SU-DHL-6 (cell line): ENCODE data around the gene EPB41L1.

Experiments used
- H2AFZ ChIP-seq: fragments of 200-600 bp; sonication (generic); 2 replicates; pipeline ENCODE4 v1.6.1; 2014; ENCODE audit warnings: low read depth, mild to moderate bottlenecking, moderate library complexity, mixed read lengths, antibody characterized with exemption, low read length; ENCODE audit not compliant: severe bottlenecking
- H3F3A ChIP-seq: fragments of 200-600 bp; shearing (Covaris generic); 2 replicates; pipeline ENCODE4 v1.6.0; 2016; ENCODE audit warnings: antibody characterized with exemption, mild to moderate bottlenecking; ENCODE audit not compliant: insufficient read depth
- H3K27ac ChIP-seq: fragments of 200-600 bp; sonication (generic); 2 replicates; pipeline ENCODE4 v1.5.1; 2016; ENCODE audit warnings: low read depth, mild to moderate bottlenecking, low read length, moderate library complexity, mixed read lengths
- H3K27me3 ChIP-seq: fragments of 200-600 bp; sonication (generic), shearing (Covaris generic); 2 replicates; pipeline ENCODE4 v1.6.0; 2014; ENCODE audit warnings: mild to moderate bottlenecking, low read length
- H3K36me3 ChIP-seq: fragments of 200-600 bp; sonication (generic); 2 replicates; pipeline ENCODE4 v1.6.1; 2014; ENCODE audit warnings: mild to moderate bottlenecking, low read length, mixed read lengths
- H3K4me2 ChIP-seq: fragments of 300-600, 200-600 bp; shearing (Covaris generic), sonication (generic); 2 replicates; pipeline ENCODE4 v1.6.0; 2014; ENCODE audit warnings: low read length, low read depth, mild to moderate bottlenecking; ENCODE audit not compliant: poor library complexity, severe bottlenecking
- H3K4me3 ChIP-seq: fragments of 200-600 bp; sonication (generic); 2 replicates; pipeline ENCODE4 v1.5.1; 2014; ENCODE audit warnings: antibody characterized with exemption, low read length, mild to moderate bottlenecking, mixed read lengths; ENCODE audit not compliant: insufficient read depth, poor library complexity, severe bottlenecking
- H3K79me2 ChIP-seq: fragments of 200-600 bp; sonication (generic); 2 replicates; pipeline ENCODE4 v1.6.1; 2014; ENCODE audit warnings: mild to moderate bottlenecking, low read length, moderate library complexity; ENCODE audit not compliant: insufficient read depth
- H3K9ac ChIP-seq: fragments of 200-600 bp; sonication (generic); 2 replicates; pipeline ENCODE4 v1.7.0; 2014; ENCODE audit warnings: mild to moderate bottlenecking, low read length
- H3K9me2 ChIP-seq: fragments of 200-600 bp; sonication (generic); replicated peaks from 2 replicates; pipeline ENCODE4 v1.6.1; 2014; ENCODE audit warnings: low read length; ENCODE audit not compliant: insufficient read depth
- H3K9me3 ChIP-seq: fragments of 200-600 bp; sonication (generic); 2 replicates; pipeline ENCODE4 v1.6.1; 2014; ENCODE audit warnings: low read length, mixed read lengths; ENCODE audit not compliant: insufficient read depth
- H4K20me1 ChIP-seq: fragments of 200-600 bp; sonication (generic); 2 replicates; pipeline ENCODE4 v1.6.1; 2014; ENCODE audit warnings: low read depth, mild to moderate bottlenecking, antibody characterized with exemption, low read length, moderate library complexity, mixed read lengths
- CTCF ChIP-seq: fragments of 200-600 bp; sonication (generic); IDR thresholded peaks from one replicate; pipeline ENCODE4 v1.5.1; 2017; ENCODE audit warnings: antibody characterized with exemption, mild to moderate bottlenecking, low read length, moderate library complexity; ENCODE audit not compliant: insufficient read depth, poor library complexity, severe bottlenecking
- EZH2phosphoT487 ChIP-seq: fragments of 200-600 bp; sonication (generic), shearing (Covaris generic); conservative IDR thresholded peaks from 2 replicates; pipeline ENCODE4 v1.6.1; 2018; ENCODE audit warnings: mild to moderate bottlenecking, antibody characterized with exemption, low read length, moderate library complexity, mixed read lengths

Gene EPB41L1

GRCh38 chr20:36235892-36236785, 81.6 kb downstream of the EPB41L1 start, which contains the start of gene AAR2:
AAR2 (plus strand) TSS chr20:36236478; CDS start chr20:36239869, 3,391 bp downstream.
- H3K79me2 ChIP-seq: peaks cover 38% of the 10 kb centered on the region
- peak within 1 kb of the TSS; percentile 96 for H3K4me2 ChIP-seq
- no peaks in the 10 kb centered on the region; the same call in 1 of the 2 replicates for H4K20me1 ChIP-seq
- H2AFZ ChIP-seq: peak within 1 kb of the TSS; percentile 100
- H3K4me3 ChIP-seq: peak within 1 kb of the TSS; percentile 78
- H3K36me3 ChIP-seq: no peaks in the 10 kb centered on the region; the same call in 1 of the 2 replicates
- no peaks in the 10 kb centered on the region for H3K9me3 ChIP-seq
- H3F3A ChIP-seq: no peaks in the 10 kb centered on the region
- TF ChIP-seq EZH2phosphoT487 (no peak), CTCF (no peak)
- no peak within 1 kb of the TSS for H3K27ac ChIP-seq
- no peaks in the 10 kb centered on the region for H3K9me2 ChIP-seq
- H3K27me3 ChIP-seq: no peaks in the 10 kb centered on the region
- H3K9ac ChIP-seq: peak within 1 kb of the TSS; percentile 83

- peak overlapping the region; percentile 96 for H3K4me2 ChIP-seq
- peak overlapping the region; percentile 100 for H2AFZ ChIP-seq
- no peaks in the 10 kb centered on the region for H3F3A ChIP-seq
- no peaks in the 10 kb centered on the region for H3K9me3 ChIP-seq
- no peaks in the 10 kb centered on the region; the same call in 1 of the 2 replicates for H4K20me1 ChIP-seq
- peak overlapping the region; percentile 78 for H3K4me3 ChIP-seq
- no peaks in the 10 kb centered on the region; the same call in 1 of the 2 replicates for H3K36me3 ChIP-seq
- no peak overlapping the region for H3K27ac ChIP-seq
- H3K79me2 ChIP-seq: peaks cover 40% of the 10 kb centered on the region
- no peaks in the 10 kb centered on the region for H3K27me3 ChIP-seq
- H3K9ac ChIP-seq: peak overlapping the region; percentile 83
- H3K9me2 ChIP-seq: no peaks in the 10 kb centered on the region
- no peak for TF ChIP-seq CTCF
- TF ChIP-seq EZH2phosphoT487: no peak
Measured at GRCh38 chr20:36236786-36237121, 82.2 kb downstream of the EPB41L1 start.

GRCh38 chr20:36237477-36237876, 82.9 kb downstream of the EPB41L1 start:
- Histone ChIP-seq H3K27ac (no peak overlapping the region), H3K27me3 (no peaks in the 10 kb centered on the region)

More at GRCh38 chr20:36237477-36237876, 82.9 kb downstream of the EPB41L1 start:
- H3K79me2 ChIP-seq: peaks cover 40% of the 10 kb centered on the region
- H3K36me3 ChIP-seq: no peaks in the 10 kb centered on the region; the same call in 1 of the 2 replicates
- no peaks in the 10 kb centered on the region for H3K9me3 ChIP-seq
- peak overlapping the region; percentile 78 for H3K4me3 ChIP-seq
- no peaks in the 10 kb centered on the region for H3K9me2 ChIP-seq
- H3K9ac ChIP-seq: peak overlapping the region; percentile 83
- H3K4me2 ChIP-seq: peak overlapping the region; percentile 96
- no peaks in the 10 kb centered on the region; the same call in 1 of the 2 replicates for H4K20me1 ChIP-seq
- H2AFZ ChIP-seq: no peak overlapping the region
- TF ChIP-seq EZH2phosphoT487: no peak
- TF ChIP-seq CTCF: no peak
- no peaks in the 10 kb centered on the region for H3F3A ChIP-seq
